Loucy (cell line): ENCODE data around the gene SEMA3D.

Experiments used
- H2AFZ ChIP-seq: fragments of 200-600 bp; sonication (generic); 2 replicates; pipeline ENCODE4 v1.6.0; 2016; ENCODE audit warnings: antibody characterized with exemption, mild to moderate bottlenecking, low read length, moderate library complexity
- H3F3A ChIP-seq: fragments of 200-600 bp; 2 replicates; pipeline ENCODE4 v1.6.0; 2016; ENCODE audit warnings: antibody characterized with exemption, low read depth, mild to moderate bottlenecking
- H3K27me3 ChIP-seq: fragments of 200-600 bp; sonication (generic); 2 replicates; pipeline ENCODE4 v1.6.1; 2014; ENCODE audit warnings: low read length, mild to moderate bottlenecking; ENCODE audit not compliant: insufficient read depth, poor library complexity, severe bottlenecking
- H3K36me3 ChIP-seq: fragments of 200-600 bp; sonication (generic); 2 replicates; pipeline ENCODE4 v1.6.1; 2016; ENCODE audit warnings: low read length; ENCODE audit not compliant: insufficient read depth
- H3K4me1 ChIP-seq: fragments of 200-600 bp; sonication (generic); 2 replicates; pipeline ENCODE4 v1.5.1; 2014; ENCODE audit warnings: low read length, mild to moderate bottlenecking; ENCODE audit not compliant: insufficient read depth, poor library complexity, severe bottlenecking
- H3K4me2 ChIP-seq: fragments of 200-600 bp; sonication (generic); 2 replicates; pipeline ENCODE4 v1.6.0; 2014; ENCODE audit warnings: antibody characterized with exemption, low read length, low read depth, mild to moderate bottlenecking; ENCODE audit not compliant: poor library complexity, severe bottlenecking
- H3K4me3 ChIP-seq: fragments of 200-600 bp; sonication (generic); 2 replicates; pipeline ENCODE4 v1.5.1; 2014; ENCODE audit warnings: low read length, mild to moderate bottlenecking, mixed read lengths; ENCODE audit not compliant: poor library complexity, severe bottlenecking
- H3K79me2 ChIP-seq: fragments of 200-600 bp; sonication (generic); 2 replicates; pipeline ENCODE4 v1.6.1; 2014; ENCODE audit warnings: low read length; ENCODE audit not compliant: insufficient read depth
- H3K9ac ChIP-seq: fragments of 200-600 bp; sonication (generic); 2 replicates; pipeline ENCODE4 v1.6.0; 2014; ENCODE audit warnings: mild to moderate bottlenecking, low read depth, low read length, moderate library complexity; ENCODE audit not compliant: poor library complexity, severe bottlenecking
- H3K9me2 ChIP-seq: fragments of 200-600 bp; sonication (generic); replicated peaks from 2 replicates; pipeline ENCODE4 v1.6.1; 2016; ENCODE audit warnings: low read depth, low read length, mixed read lengths
- H3K9me3 ChIP-seq: fragments of 200-600 bp; sonication (generic); 2 replicates; pipeline ENCODE4 v1.6.1; 2014; ENCODE audit warnings: mild to moderate bottlenecking, antibody characterized with exemption, low read length, low read depth; ENCODE audit not compliant: insufficient read depth
- H4K20me1 ChIP-seq: fragments of 200-600 bp; sonication (generic); 2 replicates; pipeline ENCODE4 v1.6.0; 2014; ENCODE audit warnings: antibody characterized with exemption, low read length, mild to moderate bottlenecking; ENCODE audit not compliant: insufficient read depth, poor library complexity, severe bottlenecking
- CTCF ChIP-seq: fragments of 200-600 bp; sonication (generic); conservative IDR thresholded peaks from 2 replicates; pipeline ENCODE4 v1.5.1; 2014; ENCODE audit warnings: mild to moderate bottlenecking, antibody characterized with exemption, low read length
- EZH2phosphoT487 ChIP-seq: fragments of 200-600 bp; IDR thresholded peaks from 2 replicates; pipeline ENCODE4 v1.6.1; 2018; ENCODE audit warnings: antibody characterized with exemption, mild to moderate bottlenecking, moderate library complexity, borderline replicate concordance

Gene SEMA3D

GRCh38 chr7:85016286-85016685 lies 170.6 kb downstream of the SEMA3D start:
- no peaks in the 10 kb centered on the region for H3K9me3 ChIP-seq
- H3K27me3 ChIP-seq: no peaks in the 10 kb centered on the region
- no peak overlapping the region for H3K9ac ChIP-seq
- H2AFZ ChIP-seq: no peak overlapping the region
- H3K36me3 ChIP-seq: no peaks in the 10 kb centered on the region
- H3K79me2 ChIP-seq: no peaks in the 10 kb centered on the region
- no peaks in the 10 kb centered on the region for H3F3A ChIP-seq
- H3K4me1 ChIP-seq: no peaks in the 10 kb centered on the region
- no peak overlapping the region for H3K4me2 ChIP-seq
- no peak for TF ChIP-seq CTCF
- no peak for TF ChIP-seq EZH2phosphoT487
- H3K4me3 ChIP-seq: no peak overlapping the region
- H3K9me2 ChIP-seq: no peaks in the 10 kb centered on the region
- H4K20me1 ChIP-seq: no peaks in the 10 kb centered on the region

- no peaks in the 10 kb centered on the region for H3F3A ChIP-seq
- no peaks in the 10 kb centered on the region for H3K27me3 ChIP-seq
- H3K9me3 ChIP-seq: no peaks in the 10 kb centered on the region
- H3K79me2 ChIP-seq: no peaks in the 10 kb centered on the region
- H2AFZ ChIP-seq: no peak overlapping the region
- H3K4me2 ChIP-seq: no peak overlapping the region
- H3K9me2 ChIP-seq: no peaks in the 10 kb centered on the region
- no peak overlapping the region for H3K4me3 ChIP-seq
- H3K36me3 ChIP-seq: no peaks in the 10 kb centered on the region
- no peak overlapping the region for H3K9ac ChIP-seq
- no peaks in the 10 kb centered on the region for H4K20me1 ChIP-seq
- H3K4me1 ChIP-seq: no peaks in the 10 kb centered on the region
- TF ChIP-seq CTCF (no peak), EZH2phosphoT487 (no peak)
Measured at GRCh38 chr7:85014936-85015660, 171.8 kb downstream of the SEMA3D start.

- Histone ChIP-seq H3K4me2 (no peak overlapping the region), H3K9ac (no peak overlapping the region), H3K9me2 (no peaks in the 10 kb centered on the region), H4K20me1 (no peaks in the 10 kb centered on the region), H3K79me2 (no peaks in the 10 kb centered on the region), H3K9me3 (no peaks in the 10 kb centered on the region), H3K4me3 (no peak overlapping the region), H3K27me3 (no peaks in the 10 kb centered on the region), H3F3A (no peaks in the 10 kb centered on the region), H3K36me3 (no peaks in the 10 kb centered on the region), H3K4me1 (no peaks in the 10 kb centered on the region), H2AFZ (no peak overlapping the region)
- TF ChIP-seq EZH2phosphoT487 (no peak), CTCF (no peak)
Measured at GRCh38 chr7:85011127-85011526, 175.7 kb downstream of the SEMA3D start.
